HFFc6 (cell line): ENCODE data around the gene GINS1. TPM values are rescaled to one million over a fixed set of nuclear protein-coding genes. Genes with fewer than 3 reads are reported as not detected.

ENCODE experiments used
- DNase-seq: peaks from one replicate; pipeline ENCODE4 v3.0.0-alpha.2; 2018
- H3K27ac Mint-ChIP-seq: 2 replicates; pipeline ENCODE4 v1.8.0; 2020; ENCODE audit warnings: mild to moderate bottlenecking, mixed read lengths
- H3K27me3 Mint-ChIP-seq: 2 replicates; pipeline ENCODE4 v1.8.0; 2021; ENCODE audit warnings: mild to moderate bottlenecking, moderate library complexity, mixed read lengths; ENCODE audit not compliant: insufficient read depth
- H3K36me3 Mint-ChIP-seq: 2 replicates; pipeline ENCODE4 v1.8.0; 2021; ENCODE audit warnings: low read depth, mixed read lengths
- H3K4me1 Mint-ChIP-seq: 2 replicates; pipeline ENCODE4 v1.8.0; 2020; ENCODE audit warnings: low read depth, mixed read lengths
- H3K4me3 Mint-ChIP-seq: 2 replicates; pipeline ENCODE4 v1.8.0; 2020; ENCODE audit warnings: mild to moderate bottlenecking, moderate library complexity, mixed read lengths
- H3K9me3 Mint-ChIP-seq: 2 replicates; pipeline ENCODE4 v1.8.0; 2020; ENCODE audit warnings: mild to moderate bottlenecking, mixed read lengths
- CTCF ChIP-seq: fragments of 200-600 bp; sonication (generic); IDR thresholded peaks from 2 replicates; pipeline ENCODE4 v1.5.0; 2021; ENCODE audit warnings: antibody characterized with exemption, mild to moderate bottlenecking
- long read RNA-seq: library from polyadenylated mRNA; unstranded; transcript quantifications from one replicate; pipeline ENCODE4 v2.0.0, GENCODE V29; 2019
- total RNA-seq, 6 experiments: library from RNA; stranded (reverse); fragmentation: NEBNext Ultra II Directional; extraction: Animal tissue kit (Norgen Biotek cat#: 25700); gene quantifications; 2 replicates in 1 of 6; 3 replicates in 5 of 6; pipeline ENCODE4 v1.2.3, GENCODE V29; 2021

The GINS1 gene
- 10 to 100 TPM in 5 of 6 experiments, 1 to 10 TPM in 1; 7.5 to 13.9 (median 11.7) TPM for total RNA-seq
- long read RNA-seq, partial matches to known transcripts, result 0 of 4 reads
- long read RNA-seq, other reads (novel, unspliced or antisense), result 4 of 4 reads

GRCh38 chr20:25407311-25408169 lies at the start of gene GINS1:
GINS1 (plus strand) TSS chr20:25407673; CDS start chr20:25407821, 148 bp downstream.
- no peak for TF ChIP-seq CTCF
- DNase-seq, result peak; percentile 85
- Mint-ChIP-seq H3K36me3 (peaks cover 20% of the 10 kb centered on the region), H3K27ac (peak within 1 kb of the TSS; percentile 81), H3K27me3 (peaks cover 2% of the 10 kb centered on the region; the same call in 1 of the 2 replicates), H3K9me3 (peaks cover 20% of the 10 kb centered on the region), H3K4me3 (peak within 1 kb of the TSS; percentile 91), H3K4me1 (peaks cover 21% of the 10 kb centered on the region)

GRCh38 chr20:25360631-25361286 lies 46.7 kb upstream of the GINS1 start:
- DNase-seq, result no peak
- Mint-ChIP-seq H3K4me1 (peaks cover 33% of the 10 kb centered on the region), H3K27ac (peak overlapping the region; percentile 81), H3K36me3 (peaks cover 13% of the 10 kb centered on the region), H3K27me3 (no peaks in the 10 kb centered on the region), H3K9me3 (peaks cover 8% of the 10 kb centered on the region; the same call in 1 of the 2 replicates), H3K4me3 (no peak overlapping the region; the same call in 1 of the 2 replicates)
- TF ChIP-seq CTCF, result no peak

- Mint-ChIP-seq H3K4me1 (peaks cover 33% of the 10 kb centered on the region), H3K27ac (peak overlapping the region; percentile 81), H3K27me3 (no peaks in the 10 kb centered on the region), H3K36me3 (peaks cover 13% of the 10 kb centered on the region), H3K4me3 (no peak overlapping the region; the same call in 1 of the 2 replicates), H3K9me3 (peaks cover 8% of the 10 kb centered on the region; the same call in 1 of the 2 replicates)
- no peak for TF ChIP-seq CTCF
- DNase-seq, result peak; percentile 59
These were observed 46.2 kb upstream of the GINS1 start for GRCh38 chr20:25361287-25361683.

GRCh38 chr20:25364180-25364788 lies 43.2 kb upstream of the GINS1 start:
- Mint-ChIP-seq H3K27ac (no peak overlapping the region), H3K4me3 (no peak overlapping the region), H3K4me1 (peaks cover 33% of the 10 kb centered on the region), H3K27me3 (no peaks in the 10 kb centered on the region; the same call in 1 of the 2 replicates), H3K36me3 (peaks cover 42% of the 10 kb centered on the region), H3K9me3 (peaks cover 16% of the 10 kb centered on the region)
- no peak for TF ChIP-seq CTCF
- no peak for DNase-seq
